ENCODE data around the gene MTCL3.

The MTCL3 gene

DNA sequence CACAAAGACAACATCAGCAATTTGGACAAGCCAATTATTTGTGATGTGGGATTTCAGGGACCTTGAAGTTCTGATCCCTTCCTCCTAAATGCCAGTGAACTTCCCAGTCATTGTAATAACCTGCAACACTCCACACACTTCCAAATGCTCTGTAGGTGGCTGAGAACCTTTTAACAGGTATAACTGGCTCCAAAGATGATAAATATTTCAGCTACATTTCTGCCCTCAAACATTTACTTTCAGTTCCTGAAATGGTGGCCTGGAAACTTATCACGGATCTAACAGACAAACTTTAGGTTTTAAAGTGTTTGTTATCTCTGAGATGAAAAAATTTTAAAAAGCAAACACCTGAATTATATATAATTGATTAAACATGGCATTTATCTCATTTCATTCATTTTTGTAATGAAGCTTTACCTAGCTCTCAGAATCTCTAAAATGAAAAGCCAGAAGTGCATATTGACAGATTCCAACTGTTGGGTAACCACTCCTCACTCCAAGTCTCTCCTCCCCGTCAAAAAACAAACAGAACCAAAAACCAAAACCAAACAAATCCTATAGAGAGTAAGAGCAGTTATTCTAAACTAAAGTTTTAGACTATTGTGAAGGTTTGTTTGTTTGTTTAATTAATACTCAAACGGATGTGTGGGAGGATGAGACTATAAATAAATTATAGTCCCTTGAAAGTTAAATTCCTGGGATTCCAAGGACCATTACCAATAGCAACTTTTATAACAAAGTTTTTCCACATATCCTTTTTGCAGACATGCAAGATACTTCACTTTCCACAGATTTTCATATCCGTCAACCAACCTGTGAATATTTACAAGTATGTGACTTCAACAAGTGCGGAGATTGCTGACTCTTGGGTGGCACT lies 47.5 kb downstream of the MTCL3 start:
- DNase-seq (ENCODE audit: low spot score): no peak

DNA sequence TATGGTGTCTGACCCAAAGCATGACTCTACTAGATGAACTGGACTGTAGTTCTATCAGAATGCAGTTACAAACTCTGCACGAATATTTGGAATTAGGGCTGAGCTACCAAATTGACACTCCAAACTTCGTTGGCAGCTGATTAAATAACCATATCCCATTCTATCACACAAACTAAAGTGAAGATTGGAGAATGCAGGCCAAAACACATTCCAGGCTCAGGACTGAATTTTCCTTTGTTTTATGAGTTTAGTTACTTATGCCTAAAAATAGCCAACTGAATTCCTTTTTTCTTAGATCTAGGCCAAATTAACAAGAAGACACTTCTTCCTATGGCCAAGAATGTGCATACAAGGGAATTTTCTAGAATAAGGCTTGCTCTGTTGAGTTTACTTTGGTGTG lies 50.2 kb downstream of the MTCL3 start:
- no peak for DNase-seq (ENCODE audit: low spot score)

DNA sequence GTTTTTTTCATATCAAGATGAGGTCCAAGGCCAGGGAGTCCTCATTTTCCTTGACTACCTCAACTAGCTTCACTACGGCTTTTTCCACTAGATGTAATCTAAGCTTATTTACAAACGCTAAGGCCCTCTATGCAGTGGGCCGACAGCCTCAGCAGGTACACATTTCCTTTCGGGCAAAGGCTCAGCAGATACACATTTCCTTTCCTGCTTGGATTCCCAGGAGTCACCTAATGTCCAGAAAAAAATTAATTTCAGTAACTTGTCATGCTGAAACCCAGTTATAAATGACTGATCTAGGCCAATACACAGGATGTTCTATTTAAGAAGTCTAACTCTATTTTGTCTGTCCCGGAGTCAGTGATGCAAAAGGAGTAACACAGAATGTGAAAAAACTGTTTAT lies 52.7 kb downstream of the MTCL3 start:
- no peak for DNase-seq (ENCODE audit: low spot score)

DNA sequence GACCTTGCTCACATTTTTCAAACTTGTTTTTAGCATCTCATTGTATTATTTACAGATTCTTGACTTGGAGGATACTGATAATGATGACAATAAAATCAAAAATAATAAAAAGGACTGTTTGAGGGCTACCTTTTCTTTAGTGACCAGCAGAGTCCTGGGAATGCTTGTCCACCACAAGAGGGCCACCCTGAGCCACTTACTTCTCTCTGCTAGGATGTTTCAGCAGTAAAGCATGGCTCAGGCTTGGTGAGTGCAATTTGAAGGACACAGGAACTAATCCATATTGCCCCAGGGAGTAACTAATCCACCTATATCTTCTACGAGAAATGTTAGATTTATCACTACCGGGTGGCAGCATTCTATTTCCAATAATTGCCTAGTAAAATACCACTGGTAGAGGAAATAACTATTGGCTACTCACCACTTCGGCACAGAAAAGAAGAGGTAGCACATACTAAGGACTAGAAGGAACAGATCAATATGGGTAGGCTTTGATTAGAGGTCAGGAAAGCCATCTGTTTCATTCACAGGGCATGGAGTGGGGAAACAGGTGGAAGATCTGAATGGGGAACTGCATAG lies 54.2 kb downstream of the MTCL3 start:
- no peak for DNase-seq (ENCODE audit: low spot score)

DNA sequence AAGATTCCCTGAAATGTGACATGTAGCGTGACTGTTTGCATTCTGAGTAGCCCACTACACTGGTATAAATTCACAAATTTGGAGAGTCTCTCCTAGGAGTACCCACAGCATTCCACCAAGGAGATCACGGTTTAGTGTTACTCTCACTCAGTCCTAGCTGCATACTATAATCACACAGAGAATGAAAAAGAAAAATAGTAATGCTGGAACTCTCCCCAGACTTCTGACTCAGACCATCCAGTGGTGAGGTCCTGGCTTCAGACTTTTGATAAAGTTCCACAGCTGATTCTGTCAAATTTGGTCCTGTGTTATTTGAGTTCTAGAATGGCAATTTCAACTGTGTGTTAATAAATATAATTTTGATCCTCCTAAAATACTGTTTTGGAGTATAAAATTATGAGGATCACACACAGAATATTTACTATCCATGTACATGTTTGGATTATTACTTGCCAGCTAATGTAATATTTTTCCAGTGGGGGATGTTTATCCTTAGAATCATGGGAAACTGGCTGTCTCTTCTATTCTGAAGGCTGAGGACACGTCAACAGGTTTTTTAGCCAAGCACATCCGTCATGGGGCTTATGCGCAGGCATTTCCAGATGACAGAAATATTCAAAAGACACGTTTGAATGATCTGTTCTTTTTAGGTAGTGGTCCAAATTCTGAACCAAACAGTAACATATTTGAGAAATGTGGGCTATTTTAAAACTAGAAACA lies 54.8 kb downstream of the MTCL3 start:
- no peak for DNase-seq (ENCODE audit: low spot score)

DNA sequence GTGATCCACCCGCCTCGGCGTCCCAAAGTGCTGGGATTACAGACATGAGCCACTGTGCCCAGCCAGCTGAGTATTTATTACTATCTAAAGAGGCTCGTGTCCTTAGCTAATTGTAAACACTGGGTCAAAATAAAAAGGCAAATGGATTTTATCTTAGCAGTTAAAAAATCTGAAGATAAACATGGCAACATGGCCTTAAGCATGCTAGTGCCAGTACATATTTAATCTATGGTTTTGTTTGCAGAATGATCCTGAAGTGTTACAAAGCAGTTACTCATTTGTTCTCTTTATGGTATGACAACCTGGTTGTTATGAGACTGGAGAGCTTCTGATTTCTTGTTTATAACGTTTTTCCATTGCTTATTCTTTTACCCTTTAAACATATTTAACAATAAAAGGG lies 56.1 kb downstream of the MTCL3 start:
- DNase-seq (ENCODE audit: low spot score): no peak

DNA sequence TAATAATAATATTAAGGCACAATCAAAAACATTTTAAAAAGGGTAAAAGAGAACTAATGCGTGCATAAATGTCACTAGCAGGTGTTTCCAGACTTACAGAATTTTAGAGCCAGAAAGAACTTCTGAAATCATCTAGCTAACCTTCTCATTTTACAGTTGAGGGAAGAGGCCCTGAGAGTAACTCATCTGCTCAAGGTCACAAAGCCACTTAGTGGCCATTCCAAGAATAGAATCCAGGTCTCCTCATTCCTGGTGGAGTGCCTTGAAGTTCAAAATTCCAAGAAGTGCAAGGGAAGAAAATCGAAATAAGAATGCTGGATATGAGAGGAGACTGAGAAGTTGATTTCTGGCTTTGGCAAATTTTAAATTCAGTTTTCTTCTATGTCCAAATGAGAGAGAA lies 56.8 kb downstream of the MTCL3 start:
- DNase-seq (ENCODE audit: low spot score): no peak

DNA sequence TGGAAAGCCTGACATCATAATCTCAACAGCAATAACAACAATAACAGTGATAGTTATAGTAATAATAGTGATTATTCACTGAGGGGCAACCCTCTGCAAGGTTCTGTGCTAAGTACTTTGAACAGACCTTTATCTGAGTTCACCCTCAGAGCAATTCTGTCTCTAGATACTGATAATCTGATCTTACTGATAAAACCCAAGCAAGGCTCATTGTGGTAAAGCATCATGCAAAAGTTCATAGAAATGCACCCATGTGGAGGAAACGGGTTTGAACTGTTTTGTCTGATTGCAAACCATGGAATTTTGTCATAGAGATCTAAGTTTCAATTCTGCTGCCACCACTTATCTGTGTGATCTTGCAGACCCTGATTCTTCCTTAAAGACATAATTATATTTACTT lies 58.7 kb downstream of the MTCL3 start:
- no peak for DNase-seq (ENCODE audit: low spot score)

DNA sequence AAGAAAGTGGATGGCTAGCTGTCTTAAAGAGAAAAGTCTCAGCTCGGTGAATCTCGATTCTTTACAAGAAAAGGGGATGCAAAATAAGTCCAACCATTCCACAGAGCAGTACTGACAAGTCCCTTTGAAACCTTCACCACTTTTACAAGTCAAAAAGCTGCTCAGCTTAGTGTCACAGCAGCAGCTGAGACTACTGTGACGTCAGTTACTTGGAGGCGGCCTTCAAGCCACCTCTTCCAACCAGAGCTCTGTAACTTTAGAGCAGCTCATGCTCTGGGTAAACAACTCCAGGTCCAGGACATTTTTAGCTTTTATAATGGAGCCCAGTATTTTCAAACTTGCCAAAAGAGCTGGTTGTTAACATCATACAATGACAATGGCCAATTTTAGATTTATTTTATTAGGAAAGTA lies 59.9 kb downstream of the MTCL3 start, which contains the start of gene KIAA0408:
Gene KIAA0408, minus strand, starts transcription at position 159 of the 411 bp plus-strand sequence. CDS start 5,408 bp downstream, outside the sequence.
- no peak for DNase-seq (ENCODE audit: low spot score)

DNA sequence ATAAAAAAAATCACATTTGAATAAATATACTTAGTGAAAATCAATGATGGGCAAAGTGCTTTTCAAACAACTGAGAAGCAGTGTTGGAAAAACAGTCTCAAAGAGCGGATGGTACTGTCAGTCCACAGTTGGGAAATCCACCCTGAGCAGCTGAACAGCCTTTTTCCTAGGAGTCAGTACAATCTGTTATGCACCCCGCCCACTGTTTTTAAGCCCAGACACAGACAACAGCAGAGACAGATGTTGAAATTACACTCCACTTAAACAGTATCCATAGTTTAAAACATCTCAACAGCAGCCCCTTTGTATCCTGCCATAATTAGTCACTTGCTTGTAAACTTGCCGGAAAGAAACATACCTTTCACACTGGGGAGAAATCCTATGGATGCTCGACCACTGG lies 60.3 kb downstream of the MTCL3 start:
- no peak for DNase-seq (ENCODE audit: low spot score)

DNA sequence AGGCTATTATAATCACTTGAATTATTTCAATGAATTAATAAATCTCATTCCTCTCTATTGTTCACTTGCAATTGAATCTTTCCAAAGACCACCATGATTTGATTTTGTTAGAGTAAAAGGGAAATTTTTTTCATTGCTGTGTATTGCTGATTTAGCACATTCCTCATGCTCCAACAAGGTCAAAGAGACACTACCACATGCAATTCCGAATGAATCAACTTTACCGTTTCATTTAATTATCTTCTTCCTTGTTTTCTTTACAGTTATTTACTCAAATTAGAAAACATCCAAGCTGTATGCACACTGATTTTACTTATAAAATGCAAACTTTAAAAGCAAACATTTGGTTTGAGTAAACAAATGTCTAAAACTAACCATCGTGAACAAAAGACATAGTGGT lies 60.9 kb downstream of the MTCL3 start:
- DNase-seq (ENCODE audit: low spot score): no peak

DNA sequence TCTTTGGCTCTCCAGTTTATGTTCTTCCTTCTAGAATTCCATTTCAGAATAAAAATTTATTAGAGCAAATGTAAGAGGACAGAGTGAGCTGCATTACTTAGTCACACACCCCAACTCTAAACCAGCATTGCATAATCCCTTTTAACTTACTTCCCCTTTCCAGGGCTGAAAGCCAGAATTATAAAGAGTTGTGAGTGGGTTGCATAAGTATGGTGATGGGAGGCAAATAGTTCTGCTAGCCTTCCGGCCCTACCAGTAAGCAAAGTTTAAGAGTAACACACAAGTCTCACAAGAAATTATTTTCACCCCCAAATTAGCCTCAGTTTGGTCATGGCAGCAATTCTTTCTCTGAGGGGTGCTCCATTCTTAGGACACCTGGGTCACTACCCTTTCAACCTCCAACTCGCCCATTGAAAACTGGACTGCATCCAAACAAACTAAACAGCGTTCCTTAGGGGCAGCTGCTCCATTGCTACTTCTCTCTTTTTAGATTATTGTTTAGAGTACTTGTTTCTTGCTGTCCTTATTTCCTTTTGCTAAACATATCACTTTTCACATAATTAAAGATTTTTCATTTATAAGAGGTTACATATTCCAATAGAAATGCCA lies 61.6 kb downstream of the MTCL3 start:
- no peak for DNase-seq (ENCODE audit: low spot score)

DNA sequence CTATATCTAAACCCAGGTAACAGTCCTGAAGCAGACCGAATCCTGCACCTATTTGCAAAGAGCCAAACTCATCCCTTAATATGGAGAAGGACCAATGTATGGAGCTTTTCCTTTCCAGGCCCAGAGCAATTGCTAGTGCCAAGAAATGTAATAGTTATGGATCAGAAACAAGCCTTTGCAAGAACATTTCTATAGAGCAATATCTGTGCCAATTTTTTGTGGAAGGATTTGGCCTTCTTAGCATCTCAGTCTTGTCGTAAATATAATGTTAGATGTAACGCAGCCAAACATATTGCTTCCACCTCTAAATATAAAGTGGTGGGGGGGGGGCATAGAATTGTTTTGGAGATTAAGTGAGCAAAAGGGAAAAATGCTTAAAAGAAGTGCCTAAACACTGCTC lies 62.7 kb downstream of the MTCL3 start:
- DNase-seq (ENCODE audit: low spot score): no peak

DNA sequence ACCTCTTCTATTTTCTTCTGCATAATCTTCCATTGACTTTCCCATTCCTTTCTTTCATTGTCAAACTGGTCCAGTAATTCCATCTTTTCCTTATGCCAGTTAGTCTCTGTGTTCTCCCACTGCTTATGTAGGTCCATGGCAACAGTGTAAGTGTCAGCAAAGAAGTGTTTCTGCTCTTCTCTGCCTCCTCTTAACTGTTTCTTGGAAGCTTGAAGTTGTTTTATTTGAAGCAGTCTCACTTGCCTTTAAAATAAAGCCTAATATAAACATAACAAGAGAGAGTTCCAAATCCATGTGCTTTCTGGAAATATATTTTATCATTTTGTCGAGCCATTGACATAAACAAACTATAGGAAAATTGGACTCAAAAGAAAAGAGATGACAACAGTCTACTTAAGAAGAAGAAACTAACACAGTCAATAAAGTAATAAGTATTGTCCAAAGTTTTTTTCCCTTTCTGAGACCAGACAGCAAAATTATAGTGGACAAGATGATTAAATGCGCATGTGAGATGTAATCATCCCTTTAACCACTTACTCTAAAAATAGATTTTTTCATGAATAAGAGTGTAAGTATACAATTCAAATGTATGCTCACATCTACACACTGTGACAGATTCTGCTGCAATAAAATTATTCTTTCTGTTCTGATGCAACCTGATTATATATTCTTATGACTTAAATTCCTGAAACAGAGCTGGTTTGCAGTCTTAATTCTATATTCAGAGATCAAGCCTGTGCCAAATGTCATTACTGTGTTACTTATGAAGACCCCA lies 65.1 kb downstream of the MTCL3 start:
- no peak for DNase-seq (ENCODE audit: low spot score)

DNA sequence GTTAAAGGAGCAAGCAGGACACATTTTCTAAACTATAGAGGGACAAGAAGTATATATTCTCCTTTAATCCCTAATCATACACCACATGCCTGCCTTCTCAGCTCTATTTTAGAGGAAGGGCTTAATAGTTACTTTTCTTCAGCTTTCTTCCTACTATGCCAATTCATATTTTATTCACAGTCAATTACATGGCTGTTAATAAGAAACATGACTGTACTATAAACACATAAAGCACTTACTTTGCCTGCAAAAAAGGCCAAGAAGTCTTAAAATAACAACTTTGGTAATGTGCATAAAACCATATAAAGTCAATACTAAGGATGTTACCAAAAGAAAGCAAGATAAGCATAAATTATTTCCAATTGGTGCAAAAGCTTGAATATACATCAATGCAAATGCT lies 66.3 kb downstream of the MTCL3 start:
- DNase-seq (ENCODE audit: low spot score): no peak

DNA sequence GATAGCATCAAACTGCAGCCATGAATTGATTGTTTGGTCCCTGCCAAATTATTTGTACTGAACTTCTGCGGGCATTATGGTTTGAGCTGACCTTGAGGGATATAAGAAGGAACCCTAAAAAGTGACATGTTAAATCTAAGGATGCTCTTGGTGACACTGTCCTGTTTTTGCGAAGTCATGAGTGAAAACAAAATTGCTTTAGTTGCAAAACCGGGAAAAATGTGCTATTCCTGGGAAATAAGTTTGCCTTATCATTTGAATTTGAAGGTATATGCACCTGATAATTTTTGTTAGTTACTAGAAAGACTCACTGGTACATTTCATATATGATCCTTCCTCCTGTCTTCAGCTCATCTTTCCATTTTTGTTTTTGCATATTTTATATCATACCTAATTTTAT lies 67.7 kb downstream of the MTCL3 start:
- no peak for DNase-seq (ENCODE audit: low spot score)

DNA sequence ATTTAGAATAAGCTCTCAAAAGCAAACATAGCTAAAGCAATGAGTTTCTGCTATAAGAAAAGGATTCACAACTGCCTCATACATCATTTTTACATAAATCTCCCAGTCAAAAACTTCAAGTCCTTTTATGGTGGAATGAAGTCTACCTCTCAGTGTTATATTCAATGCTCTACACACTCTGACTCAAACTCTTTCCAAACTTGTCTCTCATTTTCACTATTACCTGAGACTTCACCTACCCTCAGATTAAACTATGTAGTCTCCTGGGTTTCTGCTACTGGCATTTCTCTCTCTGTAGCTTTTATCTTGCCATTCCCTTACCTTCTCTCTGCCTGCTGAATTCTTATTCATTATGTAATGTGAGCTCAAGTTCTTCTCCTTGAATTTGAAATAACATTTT lies 71.4 kb downstream of the MTCL3 start:
- DNase-seq (ENCODE audit: low spot score): no peak

DNA sequence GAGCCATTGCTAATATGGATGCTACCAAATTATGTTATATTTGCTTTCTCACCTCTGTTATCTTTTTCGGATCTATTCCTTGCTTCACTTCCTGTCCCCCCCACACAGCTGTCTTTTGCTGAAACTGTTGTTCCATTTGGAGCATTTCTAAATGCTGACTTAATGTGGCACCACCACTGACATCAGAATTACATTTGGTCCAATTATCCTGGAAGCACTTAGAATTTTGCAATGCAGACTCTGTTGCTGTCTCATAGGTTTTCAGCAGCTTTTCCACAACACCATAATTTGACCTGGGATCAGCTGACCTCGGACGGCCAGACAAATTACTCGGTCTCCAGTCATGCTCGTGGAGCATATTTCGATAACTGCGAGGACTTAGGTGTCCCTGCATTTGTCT lies 72.8 kb downstream of the MTCL3 start:
- no peak for DNase-seq (ENCODE audit: low spot score)

DNA sequence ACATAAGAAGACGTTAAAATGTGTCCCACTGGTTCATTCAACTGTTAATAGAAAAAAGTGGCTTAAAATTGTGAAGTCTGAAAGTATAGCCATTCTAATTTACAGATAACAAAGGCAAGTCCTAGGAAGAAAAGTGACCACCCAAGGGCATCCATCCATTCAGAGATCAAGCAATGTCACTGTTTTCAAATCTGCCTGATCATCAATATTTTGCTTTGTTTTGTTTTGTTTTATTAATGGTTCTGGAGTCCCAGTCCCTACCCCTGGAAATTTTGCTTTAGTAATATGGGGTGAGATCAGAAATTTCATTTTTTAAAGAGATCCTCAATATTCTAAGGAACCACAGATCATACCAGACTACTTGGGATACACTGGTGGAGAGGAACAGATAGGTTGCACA lies 77.3 kb downstream of the MTCL3 start:
- no peak for DNase-seq (ENCODE audit: low spot score)

DNA sequence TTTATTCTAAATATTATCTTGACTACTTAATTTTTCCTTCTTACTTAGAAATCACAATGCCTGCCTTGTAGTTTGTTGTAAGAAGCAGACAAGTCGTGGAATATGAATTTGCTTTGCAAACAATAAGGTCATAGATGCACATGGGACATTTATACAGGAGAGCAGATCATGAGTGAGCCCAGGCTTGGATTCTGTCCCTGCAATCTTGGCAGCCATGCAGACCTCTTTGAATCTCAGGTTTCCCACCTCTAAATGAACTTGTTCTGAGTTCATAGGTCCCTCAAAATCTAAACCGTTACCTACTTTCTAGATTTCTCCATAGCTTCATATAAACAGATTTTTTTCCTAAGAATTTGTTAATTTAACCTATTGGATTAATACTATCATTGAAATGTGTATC lies 79.4 kb downstream of the MTCL3 start:
- no peak for DNase-seq (ENCODE audit: low spot score)

DNA sequence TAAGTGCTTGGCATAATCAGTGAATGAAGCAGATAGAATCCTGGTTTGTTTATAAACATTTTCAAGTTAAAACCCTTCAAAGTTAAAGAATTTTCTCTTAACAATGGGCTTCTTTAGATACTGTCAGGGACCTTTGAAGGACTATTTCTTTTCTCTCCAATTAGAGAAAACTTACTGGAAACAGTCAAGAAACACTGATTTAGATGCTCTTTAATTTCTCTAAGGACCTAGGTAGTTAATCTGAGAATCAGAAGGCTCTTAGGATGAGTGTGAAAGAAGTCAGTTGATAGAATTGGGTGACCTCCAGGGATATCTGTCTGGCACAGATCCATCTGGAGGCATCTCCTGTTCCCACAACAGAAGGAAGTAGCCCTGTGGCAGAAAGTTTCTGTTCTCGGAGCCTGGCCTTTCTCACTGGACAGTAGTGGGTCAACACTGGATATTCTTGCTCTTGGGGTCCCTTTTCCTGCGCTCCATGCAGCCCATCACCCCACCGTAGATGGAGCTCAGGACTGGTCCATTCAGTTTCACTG lies 82.5 kb downstream of the MTCL3 start:
- no peak for DNase-seq (ENCODE audit: low spot score)
